Mesodermal cell (in vitro differentiated cells): ENCODE data around the gene CNRIP1.
"Not testable (repeated sequence)": the region's sequence is repeated elsewhere in the genome, so short reads cannot be mapped to it uniquely, and the experiment has no call there.

Experiments used
- H3K27ac ChIP-seq: 2 replicates; pipeline ENCODE4 v1.7.0; 2013; ENCODE audit warnings: mild to moderate bottlenecking, low read depth, low read length, moderate library complexity; ENCODE audit not compliant: severe bottlenecking
- H3K36me3 ChIP-seq: 2 replicates; pipeline ENCODE4 v1.7.1; 2013; ENCODE audit warnings: mild to moderate bottlenecking, low read length, moderate library complexity; ENCODE audit not compliant: control insufficient read depth, insufficient read depth
- H3K4me1 ChIP-seq: one replicate; pipeline ENCODE4 v1.7.1; 2013; ENCODE audit warnings: mild to moderate bottlenecking, low read length; ENCODE audit not compliant: insufficient read depth, control insufficient read depth, poor library complexity, severe bottlenecking
- H3K4me3 ChIP-seq: 2 replicates; pipeline ENCODE4 v1.7.0; 2013; ENCODE audit warnings: low read length, control low read depth, mild to moderate bottlenecking; ENCODE audit not compliant: insufficient read depth, poor library complexity, severe bottlenecking; ENCODE audit errors: extremely low read depth
- H3K9me3 ChIP-seq: 2 replicates; pipeline ENCODE4 v1.7.1; 2013; ENCODE audit warnings: mild to moderate bottlenecking, low read length, moderate library complexity; ENCODE audit not compliant: control insufficient read depth
- WGBS, 2 experiments: methylation state at CpG; one replicate each; pipeline ENCODE4 v1.1.5; 2013; ENCODE audit warnings: missing lambda C conversion rate in 2 of 2; ENCODE audit not compliant: insufficient coverage in 2 of 2; 5-methylcytosine and 5-hydroxymethylcytosine counted together

CNRIP1 gene

DNA sequence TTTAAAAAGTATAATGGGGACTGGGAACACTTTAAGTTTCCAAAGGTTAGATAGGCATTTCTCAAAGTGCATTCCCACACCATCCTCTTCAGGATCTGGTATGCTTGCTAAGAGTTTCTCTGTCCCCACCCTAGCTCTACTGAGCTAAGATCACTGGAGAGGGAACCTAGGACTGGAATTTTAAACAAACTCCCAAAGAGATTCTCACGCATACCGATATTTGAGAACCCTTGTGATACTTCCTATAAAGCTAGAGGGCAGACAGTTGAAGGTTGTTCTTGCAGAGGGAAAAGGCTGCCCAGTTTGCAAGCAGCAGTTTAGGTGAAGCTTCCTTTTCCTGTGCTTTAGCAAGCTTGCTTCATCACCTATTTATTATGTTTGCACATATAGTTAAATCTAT is 3.6 kb downstream of the CNRIP1 start:
- peaks cover 8% of the 10 kb centered on the region for H3K36me3 ChIP-seq
- no peaks in the 10 kb centered on the region for H3K9me3 ChIP-seq
- no CpG with 5 or more reads among the region's 2 CpGs for WGBS, 2 experiments
- H3K27ac ChIP-seq: no peak overlapping the region
- no peak overlapping the region for H3K4me3 ChIP-seq
- peaks cover 5% of the 10 kb centered on the region for H3K4me1 ChIP-seq

DNA sequence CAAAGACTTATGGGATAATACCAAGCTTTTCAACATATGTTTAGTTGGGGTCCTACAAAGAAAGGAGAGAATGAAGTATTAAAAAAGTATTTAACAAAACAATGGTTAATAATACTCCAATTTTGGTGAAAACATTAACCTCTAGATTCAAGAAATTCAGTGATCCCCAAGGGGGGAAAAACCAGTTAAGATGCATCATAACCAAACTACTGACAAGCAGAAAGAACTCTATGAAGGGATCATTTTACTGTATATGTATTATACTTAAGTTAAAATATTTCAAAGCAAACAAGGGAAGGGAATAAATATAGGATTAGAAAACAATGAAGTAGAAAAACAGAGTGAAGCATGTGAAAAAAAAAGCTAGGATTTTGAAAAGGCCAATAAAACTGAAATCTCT is 8.7 kb downstream of the CNRIP1 start:
- H3K4me1 ChIP-seq: no peaks in the 10 kb centered on the region
- no peaks in the 10 kb centered on the region for H3K9me3 ChIP-seq
- no peaks in the 10 kb centered on the region for H3K36me3 ChIP-seq
- H3K27ac ChIP-seq: no peak overlapping the region
- H3K4me3 ChIP-seq: no peak overlapping the region

DNA sequence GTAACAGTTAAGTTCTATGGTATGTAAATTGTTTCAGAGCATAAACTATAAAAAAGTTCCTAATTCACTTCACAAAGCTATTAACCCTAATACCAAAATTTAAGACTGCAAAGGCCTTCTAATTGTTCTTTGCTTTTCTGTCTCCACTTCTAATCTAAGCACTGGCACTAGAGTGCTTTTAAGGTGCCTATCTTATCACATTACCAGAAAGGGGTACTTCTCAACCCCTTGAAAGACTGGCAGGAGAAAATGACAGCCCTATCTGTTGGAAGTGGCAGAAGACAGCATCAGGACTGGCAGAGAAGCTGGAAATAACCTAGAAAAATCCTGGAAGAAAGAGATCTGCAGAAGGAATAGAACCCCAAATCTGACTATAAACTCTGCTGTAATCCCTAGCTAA is 10.3 kb downstream of the CNRIP1 start:
- H3K36me3 ChIP-seq: no peaks in the 10 kb centered on the region
- H3K27ac ChIP-seq: no peak overlapping the region
- no peak overlapping the region for H3K4me3 ChIP-seq
- no peaks in the 10 kb centered on the region for H3K9me3 ChIP-seq
- no peaks in the 10 kb centered on the region for H3K4me1 ChIP-seq

DNA sequence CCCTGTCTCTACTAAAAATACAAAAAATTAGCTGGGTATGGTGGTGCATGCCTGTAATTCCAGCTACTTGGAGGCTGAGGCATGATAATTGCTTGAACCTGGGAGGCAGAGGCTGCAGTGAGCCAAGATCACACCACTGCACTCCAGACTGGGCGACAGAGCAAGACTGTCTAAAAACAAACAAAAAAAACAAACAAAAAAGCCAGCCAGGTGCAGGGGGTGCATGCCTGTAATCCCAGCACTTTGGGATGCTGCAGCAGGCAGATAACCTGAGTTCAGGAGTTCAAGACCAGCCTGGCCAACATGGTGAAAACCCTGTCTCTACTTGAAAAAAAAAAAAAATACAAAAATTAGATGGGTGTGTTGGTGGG is 15.9 kb downstream of the CNRIP1 start:
- not testable (repeated sequence) for H3K27ac ChIP-seq, H3K9me3 ChIP-seq, H3K4me3 ChIP-seq, H3K36me3 ChIP-seq, H3K4me1 ChIP-seq
- WGBS, 2 experiments: 100% methylated on average over 1 of the region's 1 CpG

DNA sequence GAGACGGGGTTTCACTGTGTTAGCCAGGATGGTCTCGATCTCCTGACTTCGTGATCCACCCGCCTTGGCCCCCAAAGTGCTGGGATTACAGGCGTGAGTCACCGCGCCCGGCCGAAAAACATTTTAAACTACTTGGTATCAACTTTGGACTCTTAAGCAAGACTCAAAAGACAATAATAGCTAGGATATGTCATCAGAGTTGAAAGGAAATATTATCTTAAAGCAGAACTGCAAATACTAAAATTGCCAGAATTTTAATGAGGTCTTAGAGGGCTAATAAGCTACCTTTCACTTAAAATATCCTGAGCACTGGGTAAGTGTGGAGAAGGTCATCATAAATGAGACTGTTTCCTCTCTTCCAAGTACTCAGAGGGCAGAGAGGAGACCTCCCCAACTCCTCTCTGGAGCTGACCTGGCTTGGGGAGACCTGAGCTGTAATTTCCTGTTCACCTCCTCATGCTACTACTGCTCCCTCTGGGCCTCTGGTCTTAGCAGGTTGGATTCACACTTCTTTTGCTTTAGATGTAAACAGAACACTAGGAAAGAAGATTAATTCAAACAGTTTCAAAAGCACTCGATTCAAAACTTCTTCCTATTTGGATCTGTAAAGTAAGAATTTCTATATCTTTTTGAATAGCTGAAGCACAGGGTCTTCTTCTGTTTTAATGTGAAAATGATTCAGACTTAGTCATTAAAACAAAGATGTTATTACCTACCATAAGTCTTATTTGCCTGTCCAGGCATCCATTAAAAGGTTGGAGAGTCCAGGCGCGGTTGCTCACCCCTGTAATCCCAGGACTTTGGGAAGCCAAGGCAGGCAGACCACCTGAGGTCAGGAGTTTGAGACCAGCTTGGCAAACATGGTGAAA is 16.5 kb downstream of the CNRIP1 start:
- H3K36me3 ChIP-seq: no peaks in the 10 kb centered on the region
- no peak overlapping the region for H3K4me3 ChIP-seq
- no peak overlapping the region for H3K27ac ChIP-seq
- H3K9me3 ChIP-seq: no peaks in the 10 kb centered on the region
- WGBS, 2 experiments: 89 to 94% methylated on average over 6 of the region's 12 CpGs
- H3K4me1 ChIP-seq: no peaks in the 10 kb centered on the region

DNA sequence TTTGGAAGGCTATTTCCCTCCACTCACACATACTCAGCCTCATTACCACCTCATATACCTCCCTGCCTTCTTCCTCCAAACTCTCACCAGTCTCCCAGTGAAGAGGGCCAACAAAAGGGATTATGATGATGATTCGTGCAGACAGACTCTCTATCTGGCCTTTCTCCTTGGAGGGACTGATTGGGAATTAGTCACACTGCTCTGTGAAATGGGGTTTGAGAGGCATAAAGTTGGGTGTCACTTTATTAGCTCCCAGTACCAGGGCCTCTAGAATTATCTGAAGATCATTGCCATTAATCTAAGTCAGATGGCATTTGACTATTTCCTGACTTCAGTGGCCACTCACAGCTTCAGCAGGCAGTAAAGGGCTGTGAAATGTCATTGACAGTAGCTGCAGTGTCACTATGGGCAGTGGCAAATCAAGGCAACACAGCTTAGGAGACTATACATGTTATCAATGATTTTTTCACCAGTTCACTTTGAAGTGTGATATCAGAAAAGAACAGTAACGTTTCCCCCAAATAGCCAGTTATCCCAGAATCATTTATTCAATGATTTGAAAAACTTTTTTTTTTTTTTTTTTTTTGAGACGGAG is 17.4 kb downstream of the CNRIP1 start:
- 50% methylated on average over 1 of the region's 3 CpGs for WGBS, 2 experiments
- Histone ChIP-seq H3K4me3 (no peak overlapping the region), H3K36me3 (no peaks in the 10 kb centered on the region)

DNA sequence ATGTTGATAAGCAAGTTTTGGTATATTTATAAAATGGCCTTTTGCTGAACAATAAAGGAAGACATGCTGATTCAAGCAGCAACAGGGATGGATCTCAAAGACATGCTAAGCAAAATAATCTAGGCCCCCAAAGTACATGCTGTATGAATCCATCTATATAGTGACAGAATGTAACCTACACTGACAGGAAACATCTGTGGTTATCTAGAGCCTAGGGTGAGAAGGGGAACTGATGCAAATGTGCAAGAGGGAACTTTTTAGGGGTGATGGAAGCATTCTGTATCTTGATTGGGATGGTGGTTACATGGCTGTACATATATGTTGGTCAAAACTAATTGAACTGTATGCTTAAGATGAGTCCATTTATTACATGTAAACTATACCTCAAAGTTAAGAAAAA is 24.2 kb downstream of the CNRIP1 start:
- Histone ChIP-seq H3K36me3 (no peaks in the 10 kb centered on the region), H3K27ac (no peak overlapping the region), H3K9me3 (no peaks in the 10 kb centered on the region), H3K4me3 (no peak overlapping the region), H3K4me1 (no peaks in the 10 kb centered on the region)

More for the DNA sequence above, 17.4 kb downstream of the CNRIP1 start:
- Histone ChIP-seq H3K27ac (peak overlapping the region; percentile 12), H3K9me3 (no peaks in the 10 kb centered on the region), H3K4me1 (no peaks in the 10 kb centered on the region)

DNA sequence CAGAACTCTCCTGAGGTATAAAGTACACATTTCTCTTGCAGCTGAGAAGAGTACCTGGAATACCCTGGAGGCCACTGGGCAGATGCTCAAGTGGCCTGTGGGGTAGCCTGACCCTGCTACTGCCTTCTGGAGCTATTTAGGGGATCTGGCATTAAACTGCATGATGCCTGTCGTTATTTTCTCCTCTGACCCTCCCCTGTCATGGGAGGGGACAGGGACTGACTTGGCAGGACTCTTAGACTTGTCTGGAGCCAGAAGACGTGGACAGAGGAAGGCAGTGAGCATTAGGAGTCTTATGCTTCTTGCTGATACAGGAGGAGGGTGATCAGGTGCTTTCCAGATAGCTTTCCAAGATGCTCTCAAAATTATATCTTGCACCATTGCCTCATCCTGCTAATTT is 24.8 kb downstream of the CNRIP1 start:
- Histone ChIP-seq H3K4me3 (no peak overlapping the region), H3K9me3 (no peaks in the 10 kb centered on the region), H3K27ac (no peak overlapping the region), H3K36me3 (no peaks in the 10 kb centered on the region), H3K4me1 (no peaks in the 10 kb centered on the region)
- WGBS, 2 experiments: no CpG with 5 or more reads among the region's 2 CpGs

DNA sequence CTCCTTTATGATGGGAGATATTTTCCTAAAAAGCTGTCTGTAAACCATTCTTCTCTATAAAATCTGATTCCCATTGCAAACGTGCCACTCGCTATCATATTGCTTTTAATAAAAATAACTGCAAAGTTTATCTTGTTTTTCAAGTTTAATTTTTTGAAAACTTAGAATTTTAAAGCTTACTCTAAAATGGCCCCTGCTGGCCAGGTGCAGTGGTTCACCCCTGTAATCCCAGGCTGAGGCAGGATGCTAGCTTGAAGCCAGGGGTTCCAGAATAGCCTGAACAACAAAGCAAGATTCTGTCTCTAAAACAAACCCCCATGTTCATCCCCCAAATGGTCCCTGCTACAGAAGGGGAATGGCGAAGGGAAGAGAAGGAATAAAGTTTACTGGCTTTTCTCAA is 25.6 kb downstream of the CNRIP1 start:
- H3K36me3 ChIP-seq: no peaks in the 10 kb centered on the region
- H3K4me3 ChIP-seq: no peak overlapping the region
- H3K9me3 ChIP-seq: no peaks in the 10 kb centered on the region
- WGBS, 2 experiments: no CpG with 5 or more reads among the region's 3 CpGs
- H3K4me1 ChIP-seq: no peaks in the 10 kb centered on the region
- no peak overlapping the region for H3K27ac ChIP-seq

DNA sequence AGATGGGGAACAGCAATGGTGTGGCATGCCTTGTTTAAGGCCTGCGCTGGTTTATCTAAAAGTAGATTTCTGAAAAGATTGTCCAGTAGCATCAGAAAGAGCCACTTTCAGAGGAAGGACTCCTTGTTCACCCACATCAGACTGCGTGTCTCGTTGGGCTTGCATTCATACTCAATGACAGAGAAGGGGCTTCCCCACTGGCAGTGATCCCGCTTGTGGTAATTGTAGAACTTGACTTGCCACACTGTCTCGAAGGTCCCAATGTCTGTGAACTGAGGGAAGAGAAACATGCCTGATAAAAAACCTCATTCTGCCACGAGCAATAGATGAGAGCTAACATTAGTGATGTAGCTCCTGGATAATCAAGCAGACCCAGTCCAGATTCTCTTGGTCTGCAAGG is 26.0 kb downstream of the CNRIP1 start:
- H3K4me3 ChIP-seq: no peak overlapping the region
- WGBS, 2 experiments: 89 to 93% methylated on average over 5 to 6 of the region's 6 CpGs
- H3K9me3 ChIP-seq: no peaks in the 10 kb centered on the region
- no peaks in the 10 kb centered on the region for H3K36me3 ChIP-seq
- no peaks in the 10 kb centered on the region for H3K4me1 ChIP-seq
- no peak overlapping the region for H3K27ac ChIP-seq

DNA sequence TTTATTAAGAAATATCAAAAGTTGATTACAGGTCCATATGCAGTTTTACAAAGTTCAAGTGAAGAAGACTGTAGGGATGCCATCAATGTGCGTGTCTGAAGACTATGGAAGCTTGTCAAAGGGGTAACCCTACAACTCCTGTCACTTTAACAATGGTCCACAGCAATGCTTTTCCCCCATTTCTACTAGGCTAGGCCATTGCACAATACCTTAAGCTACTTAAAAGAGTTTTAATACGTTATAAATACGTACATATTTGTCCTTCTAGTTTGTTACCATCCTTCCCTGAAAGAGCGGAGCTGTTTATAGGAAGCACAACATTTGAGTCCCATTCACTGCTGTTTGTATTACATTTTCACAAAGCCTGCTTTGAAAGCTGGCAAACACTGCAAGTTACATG is 26.7 kb downstream of the CNRIP1 start:
- no peak overlapping the region for H3K27ac ChIP-seq
- H3K4me3 ChIP-seq: no peak overlapping the region
- 80 to 93% methylated on average over 3 to 4 of the region's 4 CpGs for WGBS, 2 experiments
- H3K9me3 ChIP-seq: no peaks in the 10 kb centered on the region
- no peaks in the 10 kb centered on the region for H3K36me3 ChIP-seq
- no peaks in the 10 kb centered on the region for H3K4me1 ChIP-seq
